GM21381 (cell line): ENCODE measurements around the gene PTPRD.

ENCODE experiments used
- ATAC-seq: cut with Tn5 transposase; IDR thresholded peaks from one replicate; pipeline ENCODE4 v1.9.1; 2021; ENCODE audit warnings: mild to moderate bottlenecking, moderate library complexity; ENCODE audit not compliant: unreplicated experiment

PTPRD gene

GRCh38 chr9:9223175-9223574 lies 1389.6 kb downstream of the PTPRD start:
- ATAC-seq = no peak

DNA sequence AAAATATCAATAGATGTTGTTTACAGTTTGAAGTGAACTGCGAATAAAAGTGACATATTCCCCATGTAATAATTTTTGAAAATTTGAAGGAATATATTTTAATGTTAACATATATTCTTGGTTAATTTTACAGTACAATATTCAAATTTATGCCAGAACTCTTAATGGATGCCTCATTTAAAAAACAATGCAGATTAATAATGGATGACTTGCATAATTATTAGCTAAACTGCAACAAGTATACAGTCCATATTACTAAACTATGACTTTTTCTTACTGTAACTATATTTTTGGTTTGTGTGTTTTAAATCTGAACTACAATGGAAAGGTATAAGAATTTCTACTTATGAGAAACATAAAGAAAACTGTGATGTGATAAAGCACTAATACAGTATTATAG lies 1390.1 kb downstream of the PTPRD start:
- ATAC-seq = no peak

- ATAC-seq = no peak
These were observed 1395.9 kb downstream of the PTPRD start for GRCh38 chr9:9216934-9217333.

DNA sequence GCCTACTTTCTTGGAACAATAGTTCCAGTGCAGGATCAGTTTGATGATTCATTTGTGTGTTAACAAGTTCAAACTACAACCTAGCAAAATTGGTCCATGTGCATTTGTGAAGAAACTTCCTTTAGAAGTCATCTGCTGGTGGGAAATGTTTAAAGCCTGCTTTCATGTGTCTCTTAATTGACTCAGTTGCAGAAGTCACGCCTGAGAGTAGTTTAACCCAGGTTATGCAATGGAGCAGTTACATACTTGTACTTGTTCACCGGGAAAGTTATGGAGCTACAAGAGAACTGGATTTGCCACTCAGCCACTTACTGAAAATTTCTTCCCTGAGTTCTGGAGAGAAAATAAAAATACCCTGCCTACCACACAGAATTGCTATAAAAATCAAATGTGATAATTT lies 1397.8 kb downstream of the PTPRD start:
- no peak for ATAC-seq

GRCh38 chr9:9214066-9214465 lies 1398.7 kb downstream of the PTPRD start:
- ATAC-seq = no peak

GRCh38 chr9:9212963-9213362 lies 1399.8 kb downstream of the PTPRD start:
- no peak for ATAC-seq

DNA sequence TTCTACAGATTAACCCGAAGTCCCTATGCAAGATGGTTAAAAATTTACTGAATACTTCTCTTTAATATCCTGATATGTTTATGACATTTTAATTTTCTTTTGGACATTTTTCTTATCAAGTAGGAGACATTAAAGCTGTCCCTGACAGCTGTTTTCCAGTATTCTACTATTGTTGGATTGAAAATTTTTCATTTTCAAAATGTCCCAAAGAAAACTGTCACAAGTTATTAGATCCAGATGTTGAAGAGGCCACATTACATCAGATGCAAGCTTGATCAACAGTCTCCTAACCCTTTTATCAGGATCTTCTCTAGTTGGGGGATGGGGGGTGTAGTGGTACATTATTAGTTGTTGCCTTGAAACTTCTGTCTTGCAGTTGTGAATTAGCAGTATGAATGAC lies 1410.5 kb downstream of the PTPRD start:
- no peak for ATAC-seq

DNA sequence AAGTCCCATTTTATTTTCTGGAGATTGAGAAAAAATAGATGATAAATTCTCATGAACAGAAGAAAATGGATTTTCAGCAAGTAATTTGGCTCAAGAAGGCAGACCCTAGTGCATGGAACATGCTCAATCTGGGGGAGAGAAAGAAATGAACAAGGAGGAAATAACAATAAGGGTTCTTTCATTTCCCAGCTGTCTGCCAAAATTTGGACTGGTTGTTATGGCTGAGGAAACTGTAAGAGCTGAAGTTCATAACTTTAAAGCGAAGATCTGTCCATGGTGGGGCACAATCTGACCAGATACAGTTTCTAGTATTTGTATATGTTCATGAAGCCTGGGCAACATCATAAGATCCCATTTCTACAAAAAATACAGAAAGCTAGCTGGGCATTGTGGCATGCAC lies 1426.7 kb downstream of the PTPRD start:
- ATAC-seq = no peak

GRCh38 chr9:9182431-9182830 lies 1430.4 kb downstream of the PTPRD start:
- no peak for ATAC-seq

- ATAC-seq = no peak
These were observed 1435.7 kb downstream of the PTPRD start for GRCh38 chr9:9177081-9177480.

DNA sequence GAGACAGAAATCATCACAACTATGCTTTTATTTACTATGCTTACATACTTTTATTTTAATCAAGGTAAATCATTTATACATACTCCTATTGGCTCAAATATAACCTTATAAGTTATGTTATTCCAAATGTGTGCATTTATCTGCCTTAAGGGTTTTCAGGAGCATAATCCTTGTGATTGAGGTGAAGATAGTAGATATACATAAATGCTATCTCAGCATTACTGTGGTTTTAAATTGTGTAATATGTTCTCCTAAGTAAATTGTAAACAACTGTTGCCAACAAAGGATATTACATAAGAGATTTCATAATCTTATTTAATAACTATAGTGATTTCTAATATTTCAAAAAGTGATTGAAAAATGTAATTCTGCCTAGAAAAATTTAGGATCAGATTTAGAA lies 1438.4 kb downstream of the PTPRD start:
- ATAC-seq = no peak

- ATAC-seq = no peak
These were observed 1439.5 kb downstream of the PTPRD start for GRCh38 chr9:9173264-9173663.

DNA sequence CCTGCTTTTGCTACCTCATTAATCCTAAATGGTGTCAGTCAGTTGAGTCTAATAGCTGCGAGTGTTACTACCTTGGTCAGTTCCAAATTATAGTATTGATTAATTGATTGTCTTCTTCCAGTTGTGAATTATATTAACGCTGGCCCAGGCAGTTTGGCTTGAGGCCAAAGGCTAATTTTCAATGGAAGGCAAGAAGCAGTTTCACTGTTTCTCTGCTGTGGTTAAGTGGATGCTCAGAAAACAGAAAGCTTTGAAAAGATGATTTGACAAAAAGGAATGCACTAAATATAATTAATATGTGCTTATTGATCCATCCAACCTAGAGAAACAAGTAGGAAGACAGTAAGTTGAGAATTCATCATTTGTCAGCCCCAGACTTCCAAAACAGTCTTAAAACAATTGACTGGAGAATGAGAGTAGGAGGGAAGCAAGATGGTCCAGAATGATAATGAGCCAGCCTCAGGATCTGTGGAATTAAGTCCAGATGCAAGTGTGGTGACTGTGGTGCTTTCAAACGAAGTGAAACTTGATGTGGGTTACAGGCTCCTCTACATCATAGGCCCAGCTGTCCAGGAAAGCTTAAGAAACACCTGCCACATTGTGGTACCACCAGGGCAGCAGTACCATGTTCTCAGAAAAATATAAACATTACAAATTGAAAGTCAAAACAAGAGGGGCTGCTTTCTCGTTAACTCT lies 1442.2 kb downstream of the PTPRD start:
- no peak for ATAC-seq

DNA sequence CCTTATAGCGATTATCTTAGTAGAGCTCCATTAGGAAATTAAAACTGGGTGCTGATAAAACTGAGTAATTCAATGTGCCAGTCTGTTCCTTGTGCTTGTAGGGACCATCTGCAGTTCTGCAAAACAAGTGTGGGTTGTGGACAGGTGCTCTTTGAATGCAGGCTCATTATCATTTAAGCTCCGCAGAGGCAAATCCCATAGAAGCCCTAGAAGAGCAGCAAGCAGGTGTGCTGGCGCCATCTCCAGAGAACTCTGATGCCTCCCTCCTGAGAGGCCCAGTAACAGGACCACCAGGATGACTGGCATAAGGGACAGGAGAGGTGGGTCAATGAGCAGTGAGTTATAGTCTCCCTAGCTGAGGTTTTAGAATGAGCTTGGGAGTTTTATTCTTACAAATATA lies 1470.8 kb downstream of the PTPRD start:
- ATAC-seq = no peak

DNA sequence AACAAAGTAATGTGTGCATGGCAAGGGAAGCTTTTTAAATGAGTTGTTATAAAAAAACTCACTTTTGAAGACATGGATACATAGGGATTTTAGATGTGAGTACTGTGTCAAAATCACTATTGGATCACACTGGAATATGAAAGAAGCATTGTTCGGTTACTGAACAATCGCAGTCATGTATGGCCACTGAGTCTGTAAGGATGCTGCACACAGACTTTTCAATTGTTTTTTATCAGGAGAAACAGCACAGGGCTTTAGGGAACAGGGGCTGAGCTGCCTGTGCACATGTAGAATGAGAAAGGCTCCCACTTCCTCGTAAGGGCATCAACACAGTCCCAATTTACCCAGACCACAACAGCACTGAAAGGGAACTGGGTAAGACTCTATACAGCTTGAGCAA lies 1479.3 kb downstream of the PTPRD start:
- ATAC-seq = no peak

DNA sequence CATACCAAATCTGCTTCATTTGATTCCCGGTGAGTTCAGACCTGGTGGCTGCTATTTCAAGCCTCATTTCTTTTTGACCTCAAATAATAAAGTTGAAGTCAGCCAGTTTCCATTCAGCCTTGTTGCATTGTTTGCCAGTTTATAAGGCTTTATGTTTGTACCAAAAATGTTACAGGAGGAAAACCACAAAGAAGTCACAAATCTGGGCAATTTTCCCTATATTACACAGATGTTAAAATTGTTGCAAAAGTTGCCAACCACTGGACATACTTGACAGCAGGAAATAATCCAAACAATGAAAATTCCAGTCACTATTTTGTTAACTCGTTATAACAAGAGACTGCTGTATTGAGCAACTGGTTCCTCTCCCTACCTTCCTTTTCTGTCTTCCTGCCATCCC lies 1488.2 kb downstream of the PTPRD start:
- ATAC-seq = no peak

GRCh38 chr9:9122230-9122875 lies 1490.4 kb downstream of the PTPRD start:
- no peak for ATAC-seq

- ATAC-seq = no peak
These were observed 1494.9 kb downstream of the PTPRD start for GRCh38 chr9:9117866-9118265.

DNA sequence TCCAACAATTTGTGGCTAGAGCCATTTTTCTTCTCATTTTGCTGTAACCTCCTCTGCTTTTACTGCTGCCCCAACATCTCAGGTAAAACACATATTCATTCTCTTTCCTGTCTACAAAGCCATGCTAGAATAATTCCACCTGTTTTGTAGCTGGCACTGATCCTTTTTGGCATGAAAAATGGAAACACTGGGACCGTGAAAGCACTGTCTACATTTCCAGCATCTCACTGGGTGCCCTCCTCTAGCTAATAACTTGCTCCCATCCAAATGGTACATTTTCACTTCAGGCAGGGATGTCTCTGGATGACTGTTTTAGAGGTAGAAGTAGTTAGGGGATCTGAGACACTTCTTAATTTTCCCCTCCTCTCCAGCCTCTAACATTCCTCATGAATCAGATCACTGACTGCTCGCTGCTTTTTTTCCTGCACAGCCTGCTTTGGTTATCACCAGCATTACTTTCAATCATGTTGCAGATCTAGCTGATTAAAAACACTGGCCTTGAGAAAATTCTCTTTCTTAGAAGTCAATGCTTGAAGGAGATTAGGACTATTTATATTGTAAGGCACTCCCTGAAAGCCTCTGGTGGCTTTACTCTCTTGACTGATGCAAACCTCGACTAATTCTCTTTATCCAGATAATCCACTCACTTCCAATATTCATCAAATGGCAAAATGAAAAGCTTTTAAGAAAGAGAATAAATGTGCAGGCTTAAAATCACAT lies 1500.6 kb downstream of the PTPRD start:
- no peak for ATAC-seq

DNA sequence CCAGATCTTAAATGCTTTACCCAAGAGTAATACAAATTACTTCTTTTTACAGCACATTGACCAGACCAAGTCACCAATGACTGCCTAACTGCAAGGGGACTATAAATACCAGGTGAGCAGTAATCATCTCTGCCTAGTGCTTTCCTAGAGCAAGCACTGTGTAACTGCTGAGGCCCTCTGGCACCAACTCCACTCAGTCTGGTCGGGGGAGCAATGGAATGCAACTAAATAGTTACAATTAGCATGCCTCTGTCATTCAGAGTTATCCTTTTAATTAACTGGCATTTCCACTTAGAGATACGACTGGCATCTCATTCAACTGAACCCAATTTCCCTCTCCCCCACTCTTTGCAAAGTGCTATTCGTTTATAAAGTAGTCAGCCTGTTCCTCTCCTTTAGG lies 1504.2 kb downstream of the PTPRD start:
- no peak for ATAC-seq

DNA sequence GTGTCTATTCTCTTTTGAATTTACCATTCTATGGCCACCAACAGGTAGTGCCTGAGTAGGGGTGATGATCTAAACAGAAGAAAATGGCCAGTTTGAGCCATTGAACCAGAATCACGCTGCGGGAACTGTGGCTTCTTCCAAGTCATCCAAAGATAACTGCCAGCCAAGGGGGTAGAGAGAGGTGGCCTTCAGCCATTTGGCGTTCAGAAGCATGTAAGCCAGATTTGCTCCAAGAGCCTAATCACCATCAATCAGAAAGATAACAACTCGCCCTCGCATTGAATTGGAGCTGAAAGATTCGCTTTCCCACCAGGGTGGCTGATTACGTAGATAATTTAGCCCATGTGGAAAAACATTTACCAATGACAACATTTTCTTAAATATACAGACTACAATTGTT lies 1510.5 kb downstream of the PTPRD start:
- no peak for ATAC-seq

DNA sequence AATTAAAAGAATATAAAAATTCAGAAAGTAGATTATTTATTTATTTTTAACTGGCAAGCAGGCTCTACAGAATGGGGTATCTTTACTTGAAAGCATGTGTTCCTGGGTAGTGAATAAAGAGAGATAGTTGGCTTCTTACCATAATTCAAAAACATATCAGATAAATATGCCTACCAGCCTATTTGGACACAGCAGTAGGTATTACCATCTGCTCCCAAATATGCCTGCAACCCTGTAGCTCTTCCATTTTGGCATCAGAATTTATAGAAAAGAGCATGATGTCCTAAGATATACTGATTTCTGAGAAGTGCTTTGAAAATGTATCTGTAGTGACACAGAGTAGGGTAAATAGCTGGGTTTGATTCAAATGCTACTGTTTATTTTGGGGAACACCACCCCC lies 1512.7 kb downstream of the PTPRD start:
- no peak for ATAC-seq
